ENCODE data around the gene RNF150. TPM values are rescaled to one million over a fixed set of nuclear protein-coding genes. Genes with fewer than 3 reads are reported as not detected.

Gene RNF150
- total and polyA plus RNA-seq, 4 donors = 0.27 to 1.4 (median 0.81) TPM

DNA sequence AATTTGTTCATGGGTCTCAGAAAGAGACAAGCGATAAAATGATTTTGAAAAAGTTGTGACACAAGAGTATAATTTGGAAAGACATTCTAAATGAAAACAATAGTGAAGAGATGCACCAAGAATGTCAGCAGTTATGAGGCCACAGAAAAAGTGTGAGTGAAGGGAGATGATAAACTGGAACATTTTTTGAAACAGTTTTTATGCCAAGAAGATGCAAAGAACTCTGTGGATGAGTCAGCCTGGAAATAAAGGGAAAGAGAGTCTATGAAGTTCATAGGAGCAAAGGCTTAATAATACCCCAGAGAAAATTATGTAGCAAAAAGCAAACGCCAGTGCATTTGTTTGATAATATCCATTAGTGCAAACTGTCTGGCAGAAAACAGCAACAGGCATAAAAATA lies 188.7 kb downstream of the RNF150 start:
- Histone ChIP-seq H3K27me3 (ENCODE audit: control insufficient read depth in 4 of 4, insufficient read depth in 4 of 4, low read length in 3 of 4) (peaks cover 0 to 2% (median 0%) of the 10 kb centered on the region in 4 donors), H3K9ac (ENCODE audit: low read depth in 1 of 2, low read length in 2 of 2) (no peak overlapping the region), H3K9me3 (ENCODE audit: control insufficient read depth in 4 of 4, low read length in 3 of 4) (no peaks in the 10 kb centered on the region), H3K27ac (ENCODE audit: low read depth in 1 of 2, low read length in 2 of 2) (no peak overlapping the region), H3K4me3 (ENCODE audit: low read depth in 1 of 3, low read length in 3 of 3) (no peak overlapping the region), H3K36me3 (ENCODE audit: control insufficient read depth in 4 of 4, insufficient read depth in 3 of 4, low read depth in 1 of 4, low read length in 3 of 4) (no peaks in the 10 kb centered on the region), H3K4me1 (ENCODE audit: control insufficient read depth in 4 of 4, insufficient read depth in 4 of 4, low read length in 3 of 4) (no peaks in the 10 kb centered on the region)
- WGBS = 76% methylated on average over 2 of the region's 2 CpGs
- TF ChIP-seq, protein P1, sequence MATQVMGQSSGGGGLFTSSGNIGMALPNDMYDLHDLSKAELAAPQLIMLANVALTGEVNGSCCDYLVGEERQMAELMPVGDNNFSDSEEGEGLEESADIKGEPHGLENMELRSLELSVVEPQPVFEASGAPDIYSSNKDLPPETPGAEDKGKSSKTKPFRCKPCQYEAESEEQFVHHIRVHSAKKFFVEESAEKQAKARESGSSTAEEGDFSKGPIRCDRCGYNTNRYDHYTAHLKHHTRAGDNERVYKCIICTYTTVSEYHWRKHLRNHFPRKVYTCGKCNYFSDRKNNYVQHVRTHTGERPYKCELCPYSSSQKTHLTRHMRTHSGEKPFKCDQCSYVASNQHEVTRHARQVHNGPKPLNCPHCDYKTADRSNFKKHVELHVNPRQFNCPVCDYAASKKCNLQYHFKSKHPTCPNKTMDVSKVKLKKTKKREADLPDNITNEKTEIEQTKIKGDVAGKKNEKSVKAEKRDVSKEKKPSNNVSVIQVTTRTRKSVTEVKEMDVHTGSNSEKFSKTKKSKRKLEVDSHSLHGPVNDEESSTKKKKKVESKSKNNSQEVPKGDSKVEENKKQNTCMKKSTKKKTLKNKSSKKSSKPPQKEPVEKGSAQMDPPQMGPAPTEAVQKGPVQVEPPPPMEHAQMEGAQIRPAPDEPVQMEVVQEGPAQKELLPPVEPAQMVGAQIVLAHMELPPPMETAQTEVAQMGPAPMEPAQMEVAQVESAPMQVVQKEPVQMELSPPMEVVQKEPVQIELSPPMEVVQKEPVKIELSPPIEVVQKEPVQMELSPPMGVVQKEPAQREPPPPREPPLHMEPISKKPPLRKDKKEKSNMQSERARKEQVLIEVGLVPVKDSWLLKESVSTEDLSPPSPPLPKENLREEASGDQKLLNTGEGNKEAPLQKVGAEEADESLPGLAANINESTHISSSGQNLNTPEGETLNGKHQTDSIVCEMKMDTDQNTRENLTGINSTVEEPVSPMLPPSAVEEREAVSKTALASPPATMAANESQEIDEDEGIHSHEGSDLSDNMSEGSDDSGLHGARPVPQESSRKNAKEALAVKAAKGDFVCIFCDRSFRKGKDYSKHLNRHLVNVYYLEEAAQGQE (IDR thresholded peaks at IDR 0.05) = no peak
- TF ChIP-seq, protein P2, sequence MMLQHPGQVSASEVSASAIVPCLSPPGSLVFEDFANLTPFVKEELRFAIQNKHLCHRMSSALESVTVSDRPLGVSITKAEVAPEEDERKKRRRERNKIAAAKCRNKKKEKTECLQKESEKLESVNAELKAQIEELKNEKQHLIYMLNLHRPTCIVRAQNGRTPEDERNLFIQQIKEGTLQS (IDR thresholded peaks at IDR 0.05) = no peak
- TF ChIP-seq YY1 (IDR thresholded peaks at IDR 0.05) (no peak), SP1 (IDR thresholded peaks at IDR 0.05) (no peak), EGR1 (IDR thresholded peaks at IDR 0.05; ENCODE audit: low read depth in 2 of 2) (no peak), HNF4G (IDR thresholded peaks at IDR 0.05) (no peak), NR2F2 (IDR thresholded peaks at IDR 0.05) (no peak), FOXA2 (IDR thresholded peaks at IDR 0.05) (no peak), JUND (IDR thresholded peaks at IDR 0.05) (no peak), TAF1 (conservative IDR thresholded peaks at IDR 0.05) (no peak), GABPA (IDR thresholded peaks at IDR 0.05 in 1 of 2, conservative IDR thresholded peaks at IDR 0.05 in 1 of 2) (no peak), HNF4A (conservative IDR thresholded peaks at IDR 0.05) (no peak), RAD21 (IDR thresholded peaks at IDR 0.05) (no peak), FOXA1 (IDR thresholded peaks at IDR 0.05) (no peak), RXRA (IDR thresholded peaks at IDR 0.05) (no peak)
- TF ChIP-seq, protein P3, sequence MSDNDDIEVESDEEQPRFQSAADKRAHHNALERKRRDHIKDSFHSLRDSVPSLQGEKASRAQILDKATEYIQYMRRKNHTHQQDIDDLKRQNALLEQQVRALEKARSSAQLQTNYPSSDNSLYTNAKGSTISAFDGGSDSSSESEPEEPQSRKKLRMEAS (IDR thresholded peaks at IDR 0.05) = no peak
- TF ChIP-seq, protein P4, sequence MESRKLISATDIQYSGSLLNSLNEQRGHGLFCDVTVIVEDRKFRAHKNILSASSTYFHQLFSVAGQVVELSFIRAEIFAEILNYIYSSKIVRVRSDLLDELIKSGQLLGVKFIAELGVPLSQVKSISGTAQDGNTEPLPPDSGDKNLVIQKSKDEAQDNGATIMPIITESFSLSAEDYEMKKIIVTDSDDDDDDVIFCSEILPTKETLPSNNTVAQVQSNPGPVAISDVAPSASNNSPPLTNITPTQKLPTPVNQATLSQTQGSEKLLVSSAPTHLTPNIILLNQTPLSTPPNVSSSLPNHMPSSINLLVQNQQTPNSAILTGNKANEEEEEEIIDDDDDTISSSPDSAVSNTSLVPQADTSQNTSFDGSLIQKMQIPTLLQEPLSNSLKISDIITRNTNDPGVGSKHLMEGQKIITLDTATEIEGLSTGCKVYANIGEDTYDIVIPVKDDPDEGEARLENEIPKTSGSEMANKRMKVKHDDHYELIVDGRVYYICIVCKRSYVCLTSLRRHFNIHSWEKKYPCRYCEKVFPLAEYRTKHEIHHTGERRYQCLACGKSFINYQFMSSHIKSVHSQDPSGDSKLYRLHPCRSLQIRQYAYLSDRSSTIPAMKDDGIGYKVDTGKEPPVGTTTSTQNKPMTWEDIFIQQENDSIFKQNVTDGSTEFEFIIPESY (IDR thresholded peaks at IDR 0.05) = no peak
- TF ChIP-seq, protein P5, sequence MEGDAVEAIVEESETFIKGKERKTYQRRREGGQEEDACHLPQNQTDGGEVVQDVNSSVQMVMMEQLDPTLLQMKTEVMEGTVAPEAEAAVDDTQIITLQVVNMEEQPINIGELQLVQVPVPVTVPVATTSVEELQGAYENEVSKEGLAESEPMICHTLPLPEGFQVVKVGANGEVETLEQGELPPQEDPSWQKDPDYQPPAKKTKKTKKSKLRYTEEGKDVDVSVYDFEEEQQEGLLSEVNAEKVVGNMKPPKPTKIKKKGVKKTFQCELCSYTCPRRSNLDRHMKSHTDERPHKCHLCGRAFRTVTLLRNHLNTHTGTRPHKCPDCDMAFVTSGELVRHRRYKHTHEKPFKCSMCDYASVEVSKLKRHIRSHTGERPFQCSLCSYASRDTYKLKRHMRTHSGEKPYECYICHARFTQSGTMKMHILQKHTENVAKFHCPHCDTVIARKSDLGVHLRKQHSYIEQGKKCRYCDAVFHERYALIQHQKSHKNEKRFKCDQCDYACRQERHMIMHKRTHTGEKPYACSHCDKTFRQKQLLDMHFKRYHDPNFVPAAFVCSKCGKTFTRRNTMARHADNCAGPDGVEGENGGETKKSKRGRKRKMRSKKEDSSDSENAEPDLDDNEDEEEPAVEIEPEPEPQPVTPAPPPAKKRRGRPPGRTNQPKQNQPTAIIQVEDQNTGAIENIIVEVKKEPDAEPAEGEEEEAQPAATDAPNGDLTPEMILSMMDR (IDR thresholded peaks at IDR 0.05; ENCODE audit: low read depth, low read length, missing input control) = no peak
- no peak for DNase-seq (ENCODE audit: low spot score)
